Superior temporal gyrus (tissue), 1 donor: ENCODE measurements around the gene NCAPD2.

Source experiments
- DNase-seq: peaks from one replicate; pipeline ENCODE4 v3.0.0-alpha.2; 2016; ENCODE audit errors: extremely low spot score

Gene NCAPD2, protein sequence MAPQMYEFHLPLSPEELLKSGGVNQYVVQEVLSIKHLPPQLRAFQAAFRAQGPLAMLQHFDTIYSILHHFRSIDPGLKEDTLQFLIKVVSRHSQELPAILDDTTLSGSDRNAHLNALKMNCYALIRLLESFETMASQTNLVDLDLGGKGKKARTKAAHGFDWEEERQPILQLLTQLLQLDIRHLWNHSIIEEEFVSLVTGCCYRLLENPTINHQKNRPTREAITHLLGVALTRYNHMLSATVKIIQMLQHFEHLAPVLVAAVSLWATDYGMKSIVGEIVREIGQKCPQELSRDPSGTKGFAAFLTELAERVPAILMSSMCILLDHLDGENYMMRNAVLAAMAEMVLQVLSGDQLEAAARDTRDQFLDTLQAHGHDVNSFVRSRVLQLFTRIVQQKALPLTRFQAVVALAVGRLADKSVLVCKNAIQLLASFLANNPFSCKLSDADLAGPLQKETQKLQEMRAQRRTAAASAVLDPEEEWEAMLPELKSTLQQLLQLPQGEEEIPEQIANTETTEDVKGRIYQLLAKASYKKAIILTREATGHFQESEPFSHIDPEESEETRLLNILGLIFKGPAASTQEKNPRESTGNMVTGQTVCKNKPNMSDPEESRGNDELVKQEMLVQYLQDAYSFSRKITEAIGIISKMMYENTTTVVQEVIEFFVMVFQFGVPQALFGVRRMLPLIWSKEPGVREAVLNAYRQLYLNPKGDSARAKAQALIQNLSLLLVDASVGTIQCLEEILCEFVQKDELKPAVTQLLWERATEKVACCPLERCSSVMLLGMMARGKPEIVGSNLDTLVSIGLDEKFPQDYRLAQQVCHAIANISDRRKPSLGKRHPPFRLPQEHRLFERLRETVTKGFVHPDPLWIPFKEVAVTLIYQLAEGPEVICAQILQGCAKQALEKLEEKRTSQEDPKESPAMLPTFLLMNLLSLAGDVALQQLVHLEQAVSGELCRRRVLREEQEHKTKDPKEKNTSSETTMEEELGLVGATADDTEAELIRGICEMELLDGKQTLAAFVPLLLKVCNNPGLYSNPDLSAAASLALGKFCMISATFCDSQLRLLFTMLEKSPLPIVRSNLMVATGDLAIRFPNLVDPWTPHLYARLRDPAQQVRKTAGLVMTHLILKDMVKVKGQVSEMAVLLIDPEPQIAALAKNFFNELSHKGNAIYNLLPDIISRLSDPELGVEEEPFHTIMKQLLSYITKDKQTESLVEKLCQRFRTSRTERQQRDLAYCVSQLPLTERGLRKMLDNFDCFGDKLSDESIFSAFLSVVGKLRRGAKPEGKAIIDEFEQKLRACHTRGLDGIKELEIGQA (N-terminal part only)

DNA sequence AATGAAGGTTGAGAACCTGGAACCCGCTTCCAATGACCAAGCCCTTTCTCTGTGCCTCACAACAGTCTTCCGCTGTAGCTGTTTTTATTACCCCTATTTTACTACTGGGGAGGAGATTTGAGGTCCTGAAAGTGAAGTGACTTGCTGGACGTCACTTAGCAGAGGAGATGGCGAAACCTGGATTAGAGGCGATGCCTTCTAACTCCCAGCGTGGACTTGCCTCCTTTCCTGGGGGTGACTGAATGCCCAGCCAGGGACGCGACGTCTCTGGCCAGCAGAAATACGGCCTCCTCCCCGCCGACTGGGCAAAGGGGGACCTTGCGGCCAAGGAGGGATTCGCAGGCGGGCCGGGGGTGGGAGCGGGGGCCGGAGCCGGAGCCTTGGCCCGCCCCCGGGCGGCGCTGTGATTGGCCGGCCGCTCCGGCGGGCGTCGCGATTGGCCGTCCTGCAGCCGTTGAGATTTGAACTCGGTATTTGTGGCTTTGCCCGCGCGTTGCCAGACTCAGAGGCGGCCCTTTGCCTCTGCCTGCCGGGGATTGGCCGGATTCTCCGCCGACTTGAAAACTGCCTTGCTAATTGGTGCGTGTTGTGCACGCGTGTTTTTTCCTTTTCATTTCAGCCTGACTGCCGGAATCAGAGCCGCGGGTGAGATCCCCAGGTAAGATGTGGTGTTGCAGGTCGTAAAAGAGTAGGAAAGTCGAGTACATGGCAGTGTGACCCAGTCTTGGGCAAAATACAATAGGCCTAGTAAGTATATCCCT lies at the start of gene NCAPD2:
Gene NCAPD2 (plus strand): TSS at position 606 of the 761 bp plus-strand sequence. CDS start 997 bp downstream, outside the sequence.
- peak; percentile 98 for DNase-seq

DNA sequence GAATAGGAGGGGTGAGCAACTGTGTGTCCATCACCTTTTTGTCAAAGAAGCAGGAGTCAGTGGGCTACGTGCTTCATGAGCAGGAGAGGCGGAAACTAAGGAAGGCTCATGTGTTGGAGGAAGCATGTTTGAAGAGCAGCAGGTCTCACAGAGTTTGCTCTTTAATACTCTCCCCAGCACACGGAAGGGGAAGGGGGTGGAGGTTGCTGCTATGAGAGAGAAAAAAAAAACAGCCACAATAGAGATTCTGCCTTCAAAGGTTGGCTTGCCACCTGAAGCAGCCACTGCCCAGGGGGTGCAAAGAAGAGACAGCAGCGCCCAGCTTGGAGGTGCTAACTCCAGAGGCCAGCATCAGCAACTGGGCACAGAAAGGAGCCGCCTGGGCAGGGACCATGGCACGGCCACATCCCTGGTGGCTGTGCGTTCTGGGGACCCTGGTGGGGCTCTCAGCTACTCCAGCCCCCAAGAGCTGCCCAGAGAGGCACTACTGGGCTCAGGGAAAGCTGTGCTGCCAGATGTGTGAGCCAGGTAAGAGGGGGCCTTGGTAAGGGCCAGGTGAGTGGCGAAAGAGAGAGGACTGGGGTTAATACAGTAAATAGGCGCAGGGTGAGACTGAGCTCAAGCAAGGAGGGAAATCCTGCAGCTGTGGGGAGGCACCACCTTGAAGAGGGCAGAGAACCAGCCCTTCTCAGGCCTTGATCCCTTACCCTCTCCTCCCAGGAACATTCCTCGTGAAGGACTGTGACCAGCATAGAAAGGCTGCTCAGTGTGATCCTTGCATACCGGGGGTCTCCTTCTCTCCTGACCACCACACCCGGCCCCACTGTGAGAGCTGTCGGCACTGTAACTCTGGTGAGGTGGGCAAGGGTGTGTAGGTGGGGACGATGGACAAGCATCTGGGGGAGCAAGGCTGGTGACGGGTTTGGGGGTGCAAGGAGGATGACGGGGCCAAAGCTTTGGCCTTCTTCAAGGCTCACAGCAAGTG lies 48.9 kb upstream of the NCAPD2 start, which contains the start of gene CD27:
Gene CD27 (plus strand): TSS at position 252 of the 985 bp plus-strand sequence. CDS start 141 bp downstream, at position 393.
- no peak for DNase-seq

DNA sequence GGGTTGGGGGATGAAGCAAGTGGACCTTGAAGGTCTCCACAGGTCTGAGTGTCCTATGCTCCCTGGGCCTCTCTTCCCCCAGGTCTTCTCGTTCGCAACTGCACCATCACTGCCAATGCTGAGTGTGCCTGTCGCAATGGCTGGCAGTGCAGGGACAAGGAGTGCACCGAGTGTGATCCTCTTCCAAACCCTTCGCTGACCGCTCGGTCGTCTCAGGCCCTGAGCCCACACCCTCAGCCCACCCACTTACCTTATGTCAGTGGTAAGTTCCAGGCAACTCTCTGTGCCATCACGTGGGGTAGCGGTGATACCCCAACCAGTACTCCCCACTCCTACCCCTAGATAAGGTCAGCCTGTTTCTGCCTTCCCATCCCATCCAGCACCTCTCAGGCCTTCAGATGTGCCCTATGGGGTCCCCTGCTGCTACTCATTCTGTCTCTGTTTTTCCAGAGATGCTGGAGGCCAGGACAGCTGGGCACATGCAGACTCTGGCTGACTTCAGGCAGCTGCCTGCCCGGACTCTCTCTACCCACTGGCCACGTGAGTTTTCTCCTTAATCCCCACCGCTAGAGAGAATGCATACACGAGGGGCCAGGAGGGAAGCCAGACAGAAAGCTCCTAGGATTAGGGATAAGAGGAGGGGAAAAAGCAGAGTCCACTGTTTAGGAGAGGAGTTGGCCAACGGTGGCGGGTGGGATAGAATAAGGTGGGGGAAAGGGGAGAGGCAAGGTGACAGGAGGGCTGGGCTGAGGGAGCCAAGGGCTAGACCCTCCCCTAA lies 43.6 kb upstream of the NCAPD2 start:
- DNase-seq: no peak

DNA sequence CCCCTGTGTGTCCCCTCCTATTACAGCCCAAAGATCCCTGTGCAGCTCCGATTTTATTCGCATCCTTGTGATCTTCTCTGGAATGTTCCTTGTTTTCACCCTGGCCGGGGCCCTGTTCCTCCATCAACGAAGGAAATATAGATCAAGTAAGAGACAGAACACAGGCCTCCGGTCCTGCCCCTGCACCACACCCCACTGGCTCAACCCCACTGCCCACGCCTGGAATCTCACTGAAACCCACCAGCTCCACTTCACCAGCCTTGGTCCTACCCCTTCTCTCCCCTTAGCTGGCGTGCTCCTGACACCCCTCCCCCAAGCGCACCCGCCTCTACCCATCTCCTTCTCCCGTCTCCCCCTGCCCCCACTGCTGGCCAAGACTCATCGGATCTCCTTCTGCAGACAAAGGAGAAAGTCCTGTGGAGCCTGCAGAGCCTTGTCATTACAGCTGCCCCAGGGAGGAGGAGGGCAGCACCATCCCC lies 43.0 kb upstream of the NCAPD2 start:
- DNase-seq: no peak

DNA sequence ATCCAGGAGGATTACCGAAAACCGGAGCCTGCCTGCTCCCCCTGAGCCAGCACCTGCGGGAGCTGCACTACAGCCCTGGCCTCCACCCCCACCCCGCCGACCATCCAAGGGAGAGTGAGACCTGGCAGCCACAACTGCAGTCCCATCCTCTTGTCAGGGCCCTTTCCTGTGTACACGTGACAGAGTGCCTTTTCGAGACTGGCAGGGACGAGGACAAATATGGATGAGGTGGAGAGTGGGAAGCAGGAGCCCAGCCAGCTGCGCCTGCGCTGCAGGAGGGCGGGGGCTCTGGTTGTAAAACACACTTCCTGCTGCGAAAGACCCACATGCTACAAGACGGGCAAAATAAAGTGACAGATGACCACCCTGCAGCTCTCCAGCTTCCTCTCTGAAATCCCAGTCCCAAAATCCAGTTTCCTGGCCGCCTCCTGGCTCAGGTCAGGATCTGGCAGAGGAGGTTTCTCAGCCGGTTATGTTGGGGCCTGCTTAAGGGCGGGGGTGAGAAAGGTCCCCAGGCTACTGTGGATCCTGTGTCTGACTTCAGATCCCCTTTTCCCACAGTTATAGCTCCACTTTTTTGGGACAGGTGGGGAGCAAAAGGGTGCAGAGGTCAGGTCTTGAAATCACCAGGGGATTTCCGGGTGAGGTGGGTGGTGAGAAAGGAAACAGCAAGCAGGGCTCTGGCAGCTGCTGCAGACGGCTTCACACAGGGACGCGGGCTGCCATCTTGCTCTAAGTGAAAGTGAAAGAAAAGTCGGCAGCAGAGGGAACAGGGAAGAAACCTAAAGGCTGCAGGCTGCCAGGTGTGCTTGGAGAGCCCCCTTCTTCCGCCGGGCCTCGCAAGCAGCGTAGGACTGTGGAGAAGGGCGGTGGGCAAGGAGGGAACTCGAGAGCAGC lies 42.3 kb upstream of the NCAPD2 start, which contains the start of gene TAPBPL:
Gene TAPBPL (plus strand): TSS at position 695 of the 897 bp plus-strand sequence. CDS start 207 bp downstream, outside the sequence.
- peak; percentile 95 for DNase-seq

DNA sequence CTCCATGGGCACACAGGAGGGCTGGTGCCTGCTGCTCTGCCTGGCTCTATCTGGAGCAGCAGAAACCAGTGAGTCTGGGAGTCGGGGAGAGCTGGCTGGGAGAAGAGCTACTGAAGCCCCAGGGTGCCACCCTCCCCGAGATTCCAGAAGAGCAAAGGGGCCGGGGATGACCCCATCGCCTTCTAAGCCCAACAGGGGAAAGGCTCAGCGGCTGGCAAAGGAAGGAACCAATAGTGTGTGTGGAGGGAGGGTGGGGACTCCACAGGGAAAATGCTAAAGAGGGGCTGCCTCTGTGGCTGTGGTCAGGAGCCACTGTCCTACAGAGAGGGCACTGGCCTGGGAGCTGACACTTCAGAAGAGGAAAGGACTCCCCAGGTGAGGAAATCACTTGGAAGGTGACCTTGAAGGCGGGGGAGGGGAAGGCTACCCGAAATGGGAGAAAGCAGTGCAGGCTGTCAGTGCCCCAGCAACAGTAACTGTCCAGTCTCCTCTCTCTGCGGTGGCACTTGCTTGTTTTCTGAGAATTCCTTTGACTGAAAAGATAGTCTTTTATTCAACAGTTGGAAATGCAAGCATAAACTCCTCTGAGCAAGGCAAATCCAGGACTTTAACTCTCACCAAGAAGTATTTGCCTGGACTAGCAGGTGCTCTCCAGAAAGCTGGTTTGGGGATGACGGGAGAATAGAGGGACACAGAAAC lies 41.5 kb upstream of the NCAPD2 start:
- peak; percentile 46 for DNase-seq

DNA sequence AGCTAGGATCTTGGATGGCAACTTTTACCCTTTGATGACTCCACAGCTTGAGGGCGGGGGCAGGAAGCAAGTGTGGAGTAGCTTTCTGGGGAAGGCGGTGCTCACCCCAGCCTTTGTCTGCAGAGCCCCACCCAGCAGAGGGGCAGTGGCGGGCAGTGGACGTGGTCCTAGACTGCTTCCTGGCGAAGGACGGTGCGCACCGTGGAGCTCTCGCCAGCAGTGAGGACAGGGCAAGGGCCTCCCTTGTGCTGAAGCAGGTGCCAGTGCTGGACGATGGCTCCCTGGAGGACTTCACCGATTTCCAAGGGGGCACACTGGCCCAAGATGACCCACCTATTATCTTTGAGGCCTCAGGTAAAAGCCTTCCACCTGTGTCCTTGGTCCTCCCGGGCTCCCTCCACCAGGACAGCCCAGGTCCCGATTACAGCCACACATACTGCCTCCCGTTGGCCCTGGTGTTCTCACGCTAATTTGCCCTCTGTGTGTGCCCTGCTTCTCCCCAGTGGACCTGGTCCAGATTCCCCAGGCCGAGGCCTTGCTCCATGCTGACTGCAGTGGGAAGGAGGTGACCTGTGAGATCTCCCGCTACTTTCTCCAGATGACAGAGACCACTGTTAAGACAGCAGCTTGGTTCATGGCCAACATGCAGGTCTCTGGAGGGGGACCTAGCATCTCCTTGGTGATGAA lies 40.8 kb upstream of the NCAPD2 start:
- no peak for DNase-seq

DNA sequence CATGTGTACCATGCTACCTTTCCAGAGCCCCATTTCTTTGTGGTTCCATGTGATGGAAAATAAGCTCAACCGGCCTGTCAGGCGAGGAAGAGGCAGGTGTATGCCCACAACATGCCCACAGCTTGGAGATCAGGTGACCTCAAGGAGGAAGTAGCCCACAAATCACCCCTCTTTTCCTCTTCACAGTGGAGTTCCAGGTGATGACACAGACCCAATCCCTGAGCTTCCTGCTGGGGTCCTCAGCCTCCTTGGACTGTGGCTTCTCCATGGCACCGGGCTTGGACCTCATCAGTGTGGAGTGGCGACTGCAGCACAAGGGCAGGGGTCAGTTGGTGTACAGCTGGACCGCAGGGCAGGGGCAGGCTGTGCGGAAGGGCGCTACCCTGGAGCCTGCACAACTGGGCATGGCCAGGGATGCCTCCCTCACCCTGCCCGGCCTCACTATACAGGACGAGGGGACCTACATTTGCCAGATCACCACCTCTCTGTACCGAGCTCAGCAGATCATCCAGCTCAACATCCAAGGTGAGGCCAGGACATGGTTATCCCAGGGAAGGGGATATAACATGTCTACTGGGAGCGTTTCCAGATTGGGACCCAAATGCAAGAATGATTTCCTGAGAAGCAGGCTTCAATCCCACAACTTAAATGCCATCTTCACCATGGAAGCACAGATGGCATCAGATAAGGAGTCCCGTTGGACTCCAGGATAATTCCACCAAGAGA lies 36.5 kb upstream of the NCAPD2 start:
- DNase-seq: no peak

DNA sequence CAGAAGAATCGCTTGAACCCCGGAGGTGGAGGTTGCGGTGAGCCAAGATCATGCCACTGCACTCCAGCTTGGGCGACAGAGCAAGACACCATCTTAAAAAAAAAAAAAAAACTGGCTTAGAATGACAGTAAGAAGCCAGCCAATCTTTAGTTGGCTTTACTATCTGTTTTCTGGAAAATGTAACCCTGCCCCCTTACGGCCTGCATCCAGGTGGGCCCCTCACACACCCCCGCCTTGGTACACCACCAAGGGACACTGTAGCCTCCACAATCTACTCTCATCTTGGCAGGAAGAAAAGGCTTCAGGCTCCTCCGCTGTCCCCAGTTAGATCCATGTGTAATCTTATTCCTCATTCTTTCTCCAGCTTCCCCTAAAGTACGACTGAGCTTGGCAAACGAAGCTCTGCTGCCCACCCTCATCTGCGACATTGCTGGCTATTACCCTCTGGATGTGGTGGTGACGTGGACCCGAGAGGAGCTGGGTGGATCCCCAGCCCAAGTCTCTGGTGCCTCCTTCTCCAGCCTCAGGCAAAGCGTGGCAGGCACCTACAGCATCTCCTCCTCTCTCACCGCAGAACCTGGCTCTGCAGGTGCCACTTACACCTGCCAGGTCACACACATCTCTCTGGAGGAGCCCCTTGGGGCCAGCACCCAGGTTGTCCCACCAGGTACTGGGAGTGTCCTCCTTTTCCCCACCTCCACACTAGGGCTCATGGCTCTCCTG lies 35.5 kb upstream of the NCAPD2 start:
- no peak for DNase-seq

DNA sequence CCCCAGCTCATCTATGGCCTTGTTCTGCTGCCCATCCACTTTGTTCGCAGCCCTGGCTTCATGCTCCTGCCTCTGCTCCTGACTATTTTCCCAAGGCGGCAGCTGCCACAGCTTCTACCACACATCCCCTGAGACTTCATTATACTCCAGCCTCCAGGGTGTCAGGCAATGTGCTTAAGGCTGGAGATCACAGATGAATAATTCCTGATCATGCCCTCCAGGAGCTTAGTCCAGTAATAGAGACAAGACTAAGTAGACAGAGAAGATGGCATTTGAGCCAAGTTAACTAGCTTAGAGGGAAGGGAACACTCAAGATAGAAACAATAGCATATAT lies 34.9 kb upstream of the NCAPD2 start:
- DNase-seq: no peak

DNA sequence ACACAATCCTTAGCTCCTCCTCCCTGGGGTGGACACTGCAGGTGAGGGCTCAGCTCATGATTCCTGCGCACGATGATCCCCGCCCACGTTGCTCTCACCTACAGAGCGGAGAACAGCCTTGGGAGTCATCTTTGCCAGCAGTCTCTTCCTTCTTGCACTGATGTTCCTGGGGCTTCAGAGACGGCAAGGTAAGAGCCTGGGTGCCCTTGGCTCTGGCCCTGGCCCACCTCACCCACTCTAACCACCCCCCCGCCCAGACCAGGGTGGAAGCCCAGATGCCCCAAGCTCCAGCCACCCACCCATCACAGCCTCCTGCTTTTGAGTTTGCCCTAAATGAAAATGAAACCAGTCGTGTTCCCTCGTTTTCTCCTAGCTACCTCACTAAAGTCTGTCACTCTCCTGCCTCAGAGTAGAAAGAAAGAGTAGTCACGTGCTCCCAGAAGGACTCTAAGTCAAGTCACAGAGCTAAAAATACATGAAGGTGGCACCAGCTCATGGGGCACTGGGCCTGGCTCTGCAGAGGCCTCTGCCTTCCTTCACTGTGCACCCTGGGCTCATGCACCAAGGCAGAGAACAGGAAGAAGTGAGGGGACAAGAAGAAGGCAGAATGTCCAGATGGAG lies 33.0 kb upstream of the NCAPD2 start:
- DNase-seq: no peak

DNA sequence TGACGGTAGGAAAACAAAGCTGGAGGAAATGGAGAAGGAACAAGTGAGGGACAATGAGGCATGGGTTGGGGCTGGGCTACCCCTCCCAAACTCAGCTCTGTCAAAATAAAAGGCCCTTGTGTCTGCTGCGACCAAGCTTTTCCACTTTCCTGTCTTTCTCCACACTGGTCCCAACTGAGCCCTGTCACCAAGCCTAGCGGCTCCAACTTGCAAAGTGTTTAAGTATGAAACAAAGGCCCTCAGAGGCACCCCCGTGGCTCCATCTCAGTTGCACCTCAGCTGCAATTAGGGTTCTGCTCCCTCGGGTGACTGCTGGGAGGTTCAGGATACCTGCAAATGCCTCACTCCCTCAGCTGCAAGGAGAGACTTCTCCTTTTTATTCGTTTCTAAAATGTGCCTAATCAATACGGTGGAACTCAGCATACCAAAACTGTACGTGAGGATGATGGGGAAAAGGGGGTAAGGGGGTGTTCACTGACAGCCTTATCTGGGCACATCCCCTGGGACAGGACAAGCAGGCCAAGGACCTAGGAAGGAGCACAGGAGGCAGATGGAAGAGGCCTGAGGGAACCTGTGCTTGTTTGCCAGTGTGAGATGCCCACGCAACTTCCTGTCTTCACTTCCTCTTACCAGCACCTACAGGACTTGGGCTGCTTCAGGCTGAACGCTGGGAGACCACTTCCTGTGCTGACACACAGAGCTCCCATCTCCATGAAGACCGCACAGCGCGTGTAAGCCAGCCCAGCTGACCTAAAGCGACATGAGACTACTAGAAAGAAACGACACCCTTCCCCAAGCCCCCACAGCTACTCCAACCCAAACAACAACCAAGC lies 32.3 kb upstream of the NCAPD2 start:
- DNase-seq: peak; percentile 25

DNA sequence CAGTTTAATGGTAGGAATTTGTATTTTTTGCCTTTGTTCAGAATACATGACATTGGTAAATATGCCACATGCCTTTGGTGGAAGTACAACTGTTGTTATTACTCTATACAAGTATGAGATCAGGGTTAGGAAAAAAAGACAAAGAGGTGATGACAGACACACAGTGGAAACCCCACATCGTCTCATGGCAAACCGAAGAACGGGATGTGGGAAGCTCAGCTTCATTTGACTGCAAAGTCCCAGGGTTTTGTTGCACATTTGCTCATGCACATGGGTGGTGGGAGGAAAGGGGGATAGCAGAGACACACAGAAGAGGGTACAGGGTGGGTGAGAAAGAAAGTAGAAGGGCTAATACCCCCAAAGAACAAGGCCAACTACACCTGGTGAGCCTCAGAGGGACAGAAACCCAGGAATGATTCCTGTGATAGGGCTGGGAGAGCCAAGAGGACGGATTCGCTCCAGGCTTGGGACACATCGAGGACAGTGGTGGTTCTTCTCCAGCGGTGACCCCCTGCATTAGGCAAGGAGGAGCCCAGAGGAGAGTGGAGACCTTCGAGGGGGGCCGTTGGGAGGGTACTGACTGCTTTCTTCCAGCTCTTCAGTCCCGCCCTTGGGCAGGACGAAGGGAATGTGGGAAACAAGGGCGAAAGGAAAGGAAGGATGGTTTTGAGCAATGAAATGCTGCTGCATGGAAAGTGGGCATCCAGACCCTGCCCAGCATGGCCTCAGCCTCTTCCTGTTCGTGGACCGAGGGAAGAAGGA lies 31.5 kb upstream of the NCAPD2 start:
- no peak for DNase-seq
